Colonic mucosa (tissue), 4 donors: ENCODE results near the gene MUCL1. TPM values are rescaled to one million over a fixed set of nuclear protein-coding genes. Genes with fewer than 3 reads are reported as not detected.

Source experiments
- DNase-seq: peaks from one replicate; pipeline ENCODE4 v3.0.0-alpha.2; 2020
- H3K27ac ChIP-seq: fragments of 200-600 bp; one replicate; pipeline ENCODE4 v1.8.0; 2021
- H3K27me3 ChIP-seq: fragments of 200-600 bp; one replicate; pipeline ENCODE4 v1.8.0; 2021
- H3K36me3 ChIP-seq: fragments of 200-600 bp; one replicate; pipeline ENCODE4 v1.8.0; 2021
- H3K4me1 ChIP-seq: fragments of 200-600 bp; one replicate; pipeline ENCODE4 v1.8.0; 2021; ENCODE audit warnings: mild to moderate bottlenecking
- H3K4me3 ChIP-seq: fragments of 200-600 bp; one replicate; pipeline ENCODE4 v1.8.0; 2021
- H3K9ac ChIP-seq, 2 donors: one replicate each; pipeline ENCODE4 v1.7.0; 2013; ENCODE audit warnings: control low read depth in 2 of 2, low read depth in 2 of 2, low read length in 2 of 2
- H3K9me3 ChIP-seq: fragments of 200-600 bp; one replicate; pipeline ENCODE4 v1.8.0; 2021
- intact Hi-C: fragments of 100-400 bp; cut with DNase I; formaldehyde crosslinking; loops from one replicate; pipeline ENCODE4 v1.14.1; 2022
- total RNA-seq, 2 donors: library from RNA; stranded (reverse); fragmentation: NEBNext Ultra II Directional in 1 of 2; extraction: Animal tissue kit (Norgen Biotek cat#: 25700) in 1 of 2; gene quantifications; one replicate each; pipeline ENCODE4 v1.2.1, GENCODE V29; 2021
- TF ChIP-seq, protein P1 (sequence below): fragments of 200-600 bp; IDR thresholded peaks from one replicate; pipeline ENCODE4 v1.8.0; 2022; ENCODE audit warnings: antibody characterized with exemption, mild to moderate bottlenecking
- donor health status: healthy.
- donor health status: DM: no; HTN: no; CAD: no.
- donor health status: DM: no; HTN: no; CAD: no.

The MUCL1 gene
- total RNA-seq, 2 donors from 2014 or later: not detected

DNA sequence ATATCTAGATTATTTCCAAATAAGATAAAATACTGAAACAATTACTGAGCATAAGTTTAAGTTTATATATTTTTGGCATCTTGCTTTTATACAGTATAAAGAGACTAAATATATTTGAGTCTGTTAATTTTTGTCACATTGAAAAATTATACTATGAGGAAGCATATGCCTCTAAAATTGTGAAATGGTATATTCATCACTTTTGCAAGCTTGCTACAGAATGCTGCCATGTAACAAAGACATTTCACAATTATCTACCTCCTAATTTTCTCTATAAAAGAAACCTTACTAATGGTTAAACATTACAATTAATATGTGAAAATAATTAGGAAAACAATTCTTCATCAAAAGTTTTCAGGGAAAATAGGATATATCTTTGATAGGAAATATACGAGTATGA, 22.7 kb upstream of the MUCL1 start:
- Histone ChIP-seq H3K9me3 (no peaks in the 10 kb centered on the region), H3K27me3 (no peaks in the 10 kb centered on the region), H3K9ac (no peak overlapping the region), H3K27ac (no peak overlapping the region), H3K4me1 (no peaks in the 10 kb centered on the region), H3K36me3 (no peaks in the 10 kb centered on the region), H3K4me3 (no peak overlapping the region)
- no peak for DNase-seq
- intact Hi-C loops: no loop called here
- TF ChIP-seq, protein P1, sequence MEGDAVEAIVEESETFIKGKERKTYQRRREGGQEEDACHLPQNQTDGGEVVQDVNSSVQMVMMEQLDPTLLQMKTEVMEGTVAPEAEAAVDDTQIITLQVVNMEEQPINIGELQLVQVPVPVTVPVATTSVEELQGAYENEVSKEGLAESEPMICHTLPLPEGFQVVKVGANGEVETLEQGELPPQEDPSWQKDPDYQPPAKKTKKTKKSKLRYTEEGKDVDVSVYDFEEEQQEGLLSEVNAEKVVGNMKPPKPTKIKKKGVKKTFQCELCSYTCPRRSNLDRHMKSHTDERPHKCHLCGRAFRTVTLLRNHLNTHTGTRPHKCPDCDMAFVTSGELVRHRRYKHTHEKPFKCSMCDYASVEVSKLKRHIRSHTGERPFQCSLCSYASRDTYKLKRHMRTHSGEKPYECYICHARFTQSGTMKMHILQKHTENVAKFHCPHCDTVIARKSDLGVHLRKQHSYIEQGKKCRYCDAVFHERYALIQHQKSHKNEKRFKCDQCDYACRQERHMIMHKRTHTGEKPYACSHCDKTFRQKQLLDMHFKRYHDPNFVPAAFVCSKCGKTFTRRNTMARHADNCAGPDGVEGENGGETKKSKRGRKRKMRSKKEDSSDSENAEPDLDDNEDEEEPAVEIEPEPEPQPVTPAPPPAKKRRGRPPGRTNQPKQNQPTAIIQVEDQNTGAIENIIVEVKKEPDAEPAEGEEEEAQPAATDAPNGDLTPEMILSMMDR: no peak

DNA sequence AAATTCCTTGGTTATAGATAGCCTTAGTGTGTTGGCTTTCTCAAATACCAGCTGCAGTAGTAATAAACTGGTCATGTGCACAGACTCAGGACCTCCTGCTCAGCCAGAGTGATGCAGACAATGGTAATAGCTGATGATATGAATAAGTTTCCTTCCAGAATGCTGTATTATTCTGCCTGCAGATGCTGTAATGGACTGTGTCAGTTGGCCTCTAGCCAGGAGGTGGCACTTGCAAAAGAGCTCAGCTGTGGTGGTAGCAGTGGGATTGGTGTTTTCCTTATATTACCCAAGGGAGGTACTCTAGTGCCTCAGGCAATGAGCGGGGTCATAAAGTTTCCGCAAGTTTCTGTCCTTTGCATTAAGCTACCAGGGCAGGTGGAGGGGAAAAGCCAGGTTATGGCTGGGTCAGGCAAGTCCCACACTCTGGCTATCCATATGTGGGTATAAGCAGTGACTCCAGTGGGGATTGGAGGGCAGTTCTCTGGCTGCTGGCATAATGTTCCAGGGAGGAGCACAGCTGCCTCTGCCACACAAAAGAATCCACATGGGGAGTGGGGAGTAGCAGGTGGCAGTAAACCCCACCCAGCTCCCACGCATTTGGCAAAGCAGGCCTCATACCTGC, 14.0 kb upstream of the MUCL1 start:
- intact Hi-C loops: no loop called here
- no peak overlapping the region for H3K27ac ChIP-seq
- H3K36me3 ChIP-seq: no peaks in the 10 kb centered on the region

DNA sequence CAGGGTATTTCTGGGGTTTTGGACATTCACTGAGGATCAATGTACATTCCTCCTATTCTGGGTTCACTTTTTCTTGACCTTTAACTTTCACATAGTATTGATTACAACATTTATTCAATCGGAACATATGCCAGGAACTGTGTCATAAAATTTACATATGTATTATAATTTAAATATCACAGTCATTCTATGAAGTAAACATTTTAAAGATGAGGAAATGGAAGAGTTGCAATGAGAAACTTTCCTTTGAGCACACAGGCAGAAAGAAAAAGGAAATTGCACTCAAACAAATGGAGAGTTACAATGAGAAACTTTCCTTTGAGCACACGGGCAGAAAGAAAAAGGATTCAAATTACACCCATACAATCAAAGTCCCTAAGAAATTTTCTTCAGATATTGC, 3.1 kb downstream of the MUCL1 start:
- intact Hi-C loops: no loop called here
- H3K27ac ChIP-seq: no peak overlapping the region
- TF ChIP-seq, protein P1: no peak

More for the DNA sequence above, 14.0 kb upstream of the MUCL1 start:
- Histone ChIP-seq H3K4me3 (no peak overlapping the region), H3K27me3 (no peaks in the 10 kb centered on the region), H3K4me1 (no peaks in the 10 kb centered on the region), H3K9me3 (no peaks in the 10 kb centered on the region), H3K9ac (no peak overlapping the region)
- TF ChIP-seq, protein P1: no peak
- no peak for DNase-seq

DNA sequence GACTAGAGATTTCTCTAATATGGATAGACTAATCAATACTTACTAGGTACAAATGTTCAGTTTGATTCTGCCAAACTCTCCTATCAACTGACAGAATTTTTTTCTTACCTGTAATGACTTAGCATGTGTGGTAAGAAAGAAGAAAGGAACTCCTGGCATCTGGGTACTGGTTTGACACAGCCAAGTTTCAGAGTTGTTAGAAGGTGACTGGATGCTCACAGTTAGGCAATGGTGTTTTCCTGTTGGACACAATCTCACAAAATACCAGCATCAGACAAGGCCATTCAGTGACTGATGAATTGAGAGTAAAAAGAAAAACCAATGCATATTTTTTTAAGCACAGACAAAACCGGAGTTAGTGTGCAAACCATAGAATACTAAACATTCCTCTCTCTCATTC, 4.2 kb downstream of the MUCL1 start:
- Histone ChIP-seq H3K9ac (no peak overlapping the region), H3K36me3 (no peaks in the 10 kb centered on the region), H3K27ac (no peak overlapping the region), H3K4me3 (no peak overlapping the region), H3K9me3 (no peaks in the 10 kb centered on the region), H3K27me3 (no peaks in the 10 kb centered on the region), H3K4me1 (no peaks in the 10 kb centered on the region)
- TF ChIP-seq, protein P1: no peak
- DNase-seq: no peak
- intact Hi-C loops: no loop called here

More for the DNA sequence above, 3.1 kb downstream of the MUCL1 start:
- no peaks in the 10 kb centered on the region for H3K9me3 ChIP-seq
- no peaks in the 10 kb centered on the region for H3K4me1 ChIP-seq
- no peak for DNase-seq
- no peaks in the 10 kb centered on the region for H3K27me3 ChIP-seq
- H3K4me3 ChIP-seq: no peak overlapping the region
- H3K36me3 ChIP-seq: no peaks in the 10 kb centered on the region
- no peak overlapping the region for H3K9ac ChIP-seq

DNA sequence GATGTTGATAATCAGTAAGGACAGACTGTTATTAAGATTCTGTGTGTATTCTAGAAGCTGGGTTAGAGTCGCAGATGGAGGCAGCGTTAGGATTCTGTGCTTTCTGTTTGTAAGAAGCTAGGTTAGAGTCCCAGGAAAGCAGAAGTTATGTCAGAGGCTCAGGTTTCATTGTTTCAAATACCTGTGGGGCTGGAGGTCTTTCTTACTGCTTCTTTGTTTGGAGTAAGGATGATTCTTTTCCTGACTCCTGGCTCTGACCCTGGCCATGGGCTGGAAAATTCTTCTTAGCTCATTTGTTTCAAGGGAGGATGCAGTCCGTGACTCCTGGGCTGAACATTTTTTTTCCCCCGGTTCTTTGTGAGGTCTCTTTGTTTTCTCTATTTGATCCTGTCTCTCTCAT, 5.2 kb downstream of the MUCL1 start:
- Histone ChIP-seq H3K4me1 (no peaks in the 10 kb centered on the region), H3K27ac (no peak overlapping the region), H3K9ac (no peak overlapping the region), H3K36me3 (no peaks in the 10 kb centered on the region), H3K9me3 (no peaks in the 10 kb centered on the region), H3K27me3 (no peaks in the 10 kb centered on the region), H3K4me3 (no peak overlapping the region)
- no peak for DNase-seq
- TF ChIP-seq, protein P1: no peak
- intact Hi-C loops: no loop called here
